ENCODE data around the gene SLC39A8.

SLC39A8 gene

DNA sequence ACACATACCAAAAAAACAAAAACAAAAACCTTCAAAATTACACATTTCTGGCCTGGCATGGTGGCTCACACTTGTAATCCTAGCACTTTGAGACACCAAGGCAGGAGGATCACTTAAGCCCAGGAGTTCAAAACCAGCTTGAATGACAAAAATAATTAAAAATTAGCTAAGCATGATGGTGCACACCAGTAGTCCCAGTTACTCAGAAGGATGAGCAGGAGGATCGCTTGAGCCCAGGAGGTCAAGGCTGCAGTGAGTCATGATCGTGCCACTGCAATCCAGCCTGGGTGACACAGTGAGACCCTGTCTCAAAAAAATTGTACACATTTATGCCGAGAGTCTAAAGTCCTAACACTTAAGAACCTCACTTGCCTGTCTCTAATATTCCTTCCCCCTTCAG, 18.3 kb downstream of the SLC39A8 start:
- no peak overlapping the region for H3K4me3 ChIP-seq (ENCODE audit: low read depth, low read length)
- in situ Hi-C loops (cut with HindIII; ENCODE audit: low sequenced_read_pairs): no loop called here
- TF ChIP-seq, protein P1, sequence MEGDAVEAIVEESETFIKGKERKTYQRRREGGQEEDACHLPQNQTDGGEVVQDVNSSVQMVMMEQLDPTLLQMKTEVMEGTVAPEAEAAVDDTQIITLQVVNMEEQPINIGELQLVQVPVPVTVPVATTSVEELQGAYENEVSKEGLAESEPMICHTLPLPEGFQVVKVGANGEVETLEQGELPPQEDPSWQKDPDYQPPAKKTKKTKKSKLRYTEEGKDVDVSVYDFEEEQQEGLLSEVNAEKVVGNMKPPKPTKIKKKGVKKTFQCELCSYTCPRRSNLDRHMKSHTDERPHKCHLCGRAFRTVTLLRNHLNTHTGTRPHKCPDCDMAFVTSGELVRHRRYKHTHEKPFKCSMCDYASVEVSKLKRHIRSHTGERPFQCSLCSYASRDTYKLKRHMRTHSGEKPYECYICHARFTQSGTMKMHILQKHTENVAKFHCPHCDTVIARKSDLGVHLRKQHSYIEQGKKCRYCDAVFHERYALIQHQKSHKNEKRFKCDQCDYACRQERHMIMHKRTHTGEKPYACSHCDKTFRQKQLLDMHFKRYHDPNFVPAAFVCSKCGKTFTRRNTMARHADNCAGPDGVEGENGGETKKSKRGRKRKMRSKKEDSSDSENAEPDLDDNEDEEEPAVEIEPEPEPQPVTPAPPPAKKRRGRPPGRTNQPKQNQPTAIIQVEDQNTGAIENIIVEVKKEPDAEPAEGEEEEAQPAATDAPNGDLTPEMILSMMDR (IDR thresholded peaks at IDR 0.05; ENCODE audit: low read depth, low read length, missing control alignments): no peak
- DNase-seq (ENCODE audit: low read depth): no peak

DNA sequence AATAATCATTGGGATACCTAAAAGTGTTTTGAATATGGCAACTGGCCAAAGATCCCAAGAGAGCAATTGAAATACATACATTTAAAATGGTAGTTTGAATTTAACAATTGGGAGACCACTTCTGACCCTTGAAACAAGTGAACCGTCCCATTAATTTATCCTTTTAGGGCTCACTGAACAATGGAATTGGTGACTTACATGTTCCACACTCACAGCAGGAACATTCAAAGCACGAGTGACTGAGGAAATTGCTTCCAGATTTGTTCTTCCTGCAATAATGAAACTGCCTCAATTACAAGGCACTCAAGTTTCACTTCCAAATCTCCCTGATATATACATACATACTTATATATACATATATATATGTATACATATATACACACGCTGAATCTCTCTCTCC, 20.6 kb downstream of the SLC39A8 start:
- in situ Hi-C loops (cut with HindIII; ENCODE audit: low sequenced_read_pairs): no loop called here
- H3K4me3 ChIP-seq (ENCODE audit: low read depth, low read length): no peak overlapping the region
- TF ChIP-seq, protein P1 (IDR thresholded peaks at IDR 0.05; ENCODE audit: low read depth, low read length, missing control alignments): no peak
- no peak for DNase-seq (ENCODE audit: low read depth)

DNA sequence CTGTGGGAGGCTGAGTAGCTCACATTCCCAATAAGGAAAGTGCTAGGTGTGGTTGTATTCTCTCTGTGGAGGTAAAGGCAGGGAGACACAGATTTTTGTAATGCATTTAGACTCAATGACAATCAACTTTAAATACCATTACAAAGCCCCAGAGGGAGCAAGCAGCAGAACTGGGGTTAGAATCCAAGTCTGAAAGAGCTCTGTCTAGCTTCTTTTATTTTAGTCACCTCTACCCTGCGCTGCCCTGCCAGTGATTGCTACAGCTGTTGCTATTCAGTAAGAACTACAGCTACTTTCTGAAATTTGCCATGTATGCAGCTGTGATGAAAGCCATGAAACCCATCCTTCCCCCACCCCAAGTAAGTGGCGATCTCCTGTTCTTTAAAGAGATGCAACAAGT, 22.5 kb downstream of the SLC39A8 start:
- no peak overlapping the region for H3K4me3 ChIP-seq (ENCODE audit: low read depth, low read length)
- DNase-seq (ENCODE audit: low read depth): no peak
- TF ChIP-seq, protein P1 (IDR thresholded peaks at IDR 0.05; ENCODE audit: low read depth, low read length, missing control alignments): no peak
- in situ Hi-C loops (cut with HindIII; ENCODE audit: low sequenced_read_pairs): no loop called here

DNA sequence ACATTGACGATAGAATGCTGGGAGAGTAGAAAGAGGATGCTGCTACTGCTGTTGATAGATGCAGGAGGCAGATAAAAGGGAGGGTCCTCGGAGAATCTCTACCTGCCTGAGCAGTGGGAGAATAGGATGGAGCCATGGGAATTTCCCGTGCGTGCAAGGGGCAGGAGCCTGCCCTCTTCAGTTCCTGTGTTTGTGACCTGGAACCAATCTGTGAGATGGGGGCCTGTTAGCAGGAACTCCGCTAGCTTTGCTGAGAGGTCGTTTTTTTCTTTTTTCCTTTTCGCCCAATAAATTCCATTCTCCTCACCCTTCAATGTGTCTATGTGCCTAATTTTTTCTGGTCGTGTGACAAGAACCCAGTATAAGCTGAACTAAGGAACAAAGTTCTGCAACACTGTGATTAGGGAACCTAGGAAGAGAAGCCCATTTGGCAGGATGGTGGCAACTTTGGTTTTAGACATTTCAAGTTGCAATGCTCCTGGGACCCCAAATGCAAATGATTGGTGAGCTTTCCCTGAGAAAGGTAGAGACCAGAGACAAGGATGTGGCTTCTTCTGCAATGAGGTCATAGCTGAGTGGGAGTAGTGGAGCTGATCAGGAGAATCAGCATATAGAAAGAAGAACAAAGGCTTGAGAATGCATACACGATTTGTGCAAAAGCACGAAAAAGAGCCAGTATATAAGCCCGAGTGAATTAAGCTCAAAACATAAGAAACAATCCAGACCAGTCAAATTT, 23.9 kb downstream of the SLC39A8 start:
- in situ Hi-C loops (cut with HindIII; ENCODE audit: low sequenced_read_pairs): no loop called here
- no peak for DNase-seq (ENCODE audit: low read depth)

DNA sequence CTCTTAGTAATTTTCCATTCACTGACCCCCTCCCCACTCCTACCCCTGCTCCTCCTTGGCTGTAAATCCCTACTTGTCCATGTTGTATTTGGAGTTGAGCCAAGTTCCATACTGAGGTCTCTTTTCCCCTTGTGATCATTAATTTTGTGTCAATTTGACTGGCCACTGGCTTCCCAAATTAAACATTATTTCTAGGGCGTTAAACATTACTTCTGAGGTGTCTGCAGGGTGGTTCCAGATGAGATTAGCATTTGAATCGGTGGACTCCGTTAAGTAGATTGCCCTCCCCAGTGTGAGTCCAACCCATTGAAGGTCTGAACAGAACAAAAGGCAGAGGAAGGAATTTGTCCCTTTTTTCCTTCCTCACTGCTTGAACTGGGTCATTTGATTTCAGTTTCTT, 25.7 kb downstream of the SLC39A8 start:
- no peak for DNase-seq (ENCODE audit: low read depth)
- in situ Hi-C loops (cut with HindIII; ENCODE audit: low sequenced_read_pairs): no loop called here
- TF ChIP-seq, protein P1 (IDR thresholded peaks at IDR 0.05; ENCODE audit: low read depth, low read length, missing control alignments): no peak
- no peak overlapping the region for H3K4me3 ChIP-seq (ENCODE audit: low read depth, low read length)

More for the DNA sequence above, 23.9 kb downstream of the SLC39A8 start:
- no peak overlapping the region for H3K4me3 ChIP-seq (ENCODE audit: low read depth, low read length)
- TF ChIP-seq, protein P1 (IDR thresholded peaks at IDR 0.05; ENCODE audit: low read depth, low read length, missing control alignments): no peak

DNA sequence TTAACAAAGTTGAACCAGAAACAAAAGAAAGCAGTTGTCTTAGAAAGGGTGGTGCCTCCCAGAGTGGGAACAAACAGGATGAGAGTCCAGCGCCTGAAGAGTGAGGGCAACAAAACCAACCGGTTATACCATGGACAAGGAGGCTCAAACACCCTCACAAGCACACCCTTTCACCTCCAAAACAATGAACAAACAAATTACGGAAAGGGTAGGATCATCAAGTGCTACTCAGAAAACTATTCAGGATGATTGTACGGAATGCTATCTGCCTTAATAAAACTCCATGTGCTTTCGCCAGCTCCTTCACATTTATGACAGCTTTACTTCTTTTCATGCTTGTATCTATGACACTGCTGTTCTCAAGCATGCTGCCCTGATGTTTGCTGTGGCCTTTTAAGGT, 26.8 kb downstream of the SLC39A8 start:
- no peak overlapping the region for H3K4me3 ChIP-seq (ENCODE audit: low read depth, low read length)
- no peak for DNase-seq (ENCODE audit: low read depth)
- in situ Hi-C loops (cut with HindIII; ENCODE audit: low sequenced_read_pairs): no loop called here
- TF ChIP-seq, protein P1 (IDR thresholded peaks at IDR 0.05; ENCODE audit: low read depth, low read length, missing control alignments): no peak
